ENCODE results near the gene LAMB4.

Gene LAMB4

GRCh38 chr7:108108131-108108530 lies 22.0 kb downstream of the LAMB4 start:
- DNase-seq: no peak

GRCh38 chr7:108104324-108104723 lies 25.8 kb downstream of the LAMB4 start:
- no peak for DNase-seq

DNA sequence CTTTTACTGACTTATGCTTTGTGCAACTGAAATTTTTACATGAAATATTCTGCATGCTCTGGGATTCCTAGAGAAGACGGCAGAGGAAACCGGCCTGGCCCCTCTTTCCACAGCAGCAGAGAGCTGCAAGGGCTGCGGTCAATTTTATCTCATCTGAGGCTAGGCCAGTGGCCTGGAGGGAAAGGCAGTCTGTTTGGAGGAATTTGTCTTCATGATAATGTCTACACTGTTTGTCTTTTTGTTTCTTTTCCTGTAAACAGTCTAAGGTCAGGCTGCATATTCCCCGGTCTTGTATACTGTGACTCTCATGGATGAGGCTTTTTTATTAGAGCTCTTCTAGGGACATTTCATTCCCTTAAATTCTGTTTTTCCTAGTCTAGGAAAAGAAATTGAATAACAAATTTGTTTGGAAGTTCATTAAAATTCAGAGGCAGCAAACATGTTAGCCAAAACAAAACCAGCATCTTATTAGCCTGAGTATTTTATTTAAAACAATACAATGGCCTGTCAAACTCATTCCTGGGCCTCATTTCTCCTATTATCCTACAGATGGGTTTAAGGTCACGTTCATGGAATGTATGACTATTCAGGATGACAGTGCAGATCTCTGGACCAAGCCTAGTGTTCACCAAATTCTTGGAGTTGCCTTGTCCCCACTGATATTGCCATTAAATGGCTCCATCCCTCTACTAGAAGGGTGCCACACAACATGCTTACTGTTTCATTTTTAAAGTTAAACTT lies 26.4 kb downstream of the LAMB4 start:
- no peak for DNase-seq

GRCh38 chr7:108102671-108103312 lies 27.4 kb downstream of the LAMB4 start:
- DNase-seq: no peak

DNA sequence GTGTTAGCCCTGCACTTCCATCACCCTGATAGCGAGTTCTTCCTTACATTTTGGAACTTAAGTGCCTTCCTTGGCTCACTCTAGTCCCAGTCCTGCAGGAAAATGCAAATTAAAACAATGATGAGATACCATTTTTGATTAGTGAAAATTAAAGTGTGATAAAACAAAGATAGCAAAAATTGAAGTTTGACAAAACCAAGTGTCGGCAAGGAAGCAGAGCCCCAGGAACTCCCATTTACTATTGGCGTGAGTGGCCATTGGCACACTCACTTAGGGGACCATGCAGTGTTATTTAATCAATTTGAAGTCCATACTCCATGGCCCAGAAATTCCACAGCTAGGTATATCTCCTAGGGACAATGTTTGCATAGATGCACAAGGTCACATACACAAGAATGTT lies 28.4 kb downstream of the LAMB4 start:
- no peak for DNase-seq

DNA sequence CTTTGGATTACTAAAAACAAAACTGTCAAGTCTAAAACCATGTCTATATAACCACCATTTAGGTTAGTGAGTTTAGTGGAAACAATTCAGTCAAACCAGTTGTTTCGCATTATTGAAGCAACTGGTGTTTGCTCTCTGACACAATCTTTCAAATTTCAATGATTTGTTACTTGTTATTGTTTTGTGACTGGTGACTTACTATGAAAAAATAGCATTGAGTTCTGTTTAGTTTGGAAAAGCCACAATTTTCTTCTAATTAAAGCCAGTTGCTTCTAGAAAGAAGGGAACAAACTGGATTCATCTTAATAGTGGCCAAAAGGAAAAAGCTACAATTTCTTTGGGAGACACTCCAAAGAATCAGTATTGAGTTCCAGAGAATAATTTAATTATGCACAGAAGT lies 30.4 kb downstream of the LAMB4 start:
- no peak for DNase-seq

GRCh38 chr7:108097703-108098102 lies 32.5 kb downstream of the LAMB4 start:
- DNase-seq: no peak

GRCh38 chr7:108096996-108097395 lies 33.2 kb downstream of the LAMB4 start:
- no peak for DNase-seq

DNA sequence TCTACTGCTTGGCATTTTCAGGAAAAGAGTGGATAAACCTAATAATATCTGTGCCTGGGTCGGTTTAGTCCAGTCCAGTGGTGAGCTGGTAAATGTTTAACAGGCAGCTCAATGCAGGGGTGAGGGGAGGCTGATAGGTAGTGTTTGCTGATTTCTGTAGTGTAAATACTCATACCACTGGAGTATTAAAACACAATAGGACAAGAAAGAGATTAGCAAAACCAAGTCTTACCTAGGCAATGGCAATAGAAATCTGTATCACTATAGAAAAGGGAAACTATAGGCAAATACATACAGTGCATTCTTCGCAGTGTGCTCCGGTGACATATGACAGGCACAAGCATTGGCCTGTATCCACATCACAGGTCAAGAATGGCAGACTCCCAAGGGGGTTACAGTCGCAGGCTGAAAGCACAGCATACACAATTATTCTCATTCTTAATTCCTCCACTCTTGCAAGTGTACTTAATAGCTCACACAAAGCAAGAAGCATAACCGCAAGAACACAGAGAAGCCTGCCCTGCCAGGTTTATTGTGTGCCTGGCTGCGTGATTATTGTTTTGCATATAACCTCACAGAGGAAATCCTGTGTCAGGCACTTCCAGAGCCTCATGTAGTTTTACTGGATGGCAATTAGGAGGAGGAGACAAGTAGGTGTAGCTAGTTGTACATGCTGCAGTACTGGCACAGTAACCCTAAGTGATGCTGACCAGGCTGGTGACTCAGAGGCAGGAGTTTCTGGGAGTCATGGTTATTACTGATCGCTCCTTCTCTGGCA lies 35.0 kb downstream of the LAMB4 start:
- no peak for DNase-seq

GRCh38 chr7:108094346-108094745 lies 35.8 kb downstream of the LAMB4 start:
- DNase-seq: no peak

DNA sequence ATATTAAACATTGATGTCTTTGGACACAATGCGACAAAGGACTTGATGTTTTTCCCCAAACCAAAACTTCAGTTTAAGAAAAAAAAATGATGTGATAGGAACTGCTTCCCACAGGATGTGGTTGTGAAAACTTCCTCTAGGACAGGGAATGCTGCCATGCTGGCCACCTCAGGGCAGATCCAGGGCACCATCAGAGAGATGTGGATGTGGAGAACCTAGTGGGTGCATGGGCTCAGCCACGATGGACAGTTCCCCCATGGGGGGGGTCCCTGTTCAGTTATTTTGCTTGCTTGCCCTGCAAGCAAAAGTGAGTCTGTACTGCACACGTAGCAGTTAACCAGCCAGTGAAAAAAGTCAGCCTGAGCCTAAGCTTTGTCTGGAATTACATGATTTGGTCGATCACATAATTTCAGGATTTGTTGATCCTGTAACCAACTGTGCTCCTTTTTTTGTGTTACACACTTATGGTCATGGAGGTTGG lies 36.3 kb downstream of the LAMB4 start:
- DNase-seq: no peak

- DNase-seq: no peak
Measured at GRCh38 chr7:108093341-108093740, 36.8 kb downstream of the LAMB4 start.

- no peak for DNase-seq
Measured at GRCh38 chr7:108091461-108091831, 38.7 kb downstream of the LAMB4 start.

GRCh38 chr7:108090791-108091460 lies 39.2 kb downstream of the LAMB4 start:
- no peak for DNase-seq

GRCh38 chr7:108089381-108089780 lies 40.8 kb downstream of the LAMB4 start:
- DNase-seq: no peak

DNA sequence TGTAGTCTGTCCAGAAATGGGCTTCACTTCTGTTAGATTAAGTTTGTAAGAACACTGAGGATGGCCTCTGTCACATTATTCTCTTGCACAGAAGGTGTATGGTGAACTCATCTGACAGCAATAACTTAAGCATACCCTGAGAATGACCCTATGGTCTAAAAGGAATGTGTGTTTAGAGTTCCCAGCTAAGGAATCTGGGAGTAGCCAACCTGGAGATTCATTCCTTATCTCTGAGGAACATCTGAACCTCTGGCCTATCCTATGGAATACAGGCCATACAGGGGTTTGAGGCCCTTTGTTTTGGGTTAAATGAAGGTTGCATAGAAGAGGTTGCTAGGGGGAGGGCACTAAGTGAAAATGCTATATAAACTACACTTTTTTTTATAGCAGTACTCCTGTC lies 41.4 kb downstream of the LAMB4 start:
- DNase-seq: no peak

GRCh38 chr7:108087778-108088177 lies 42.4 kb downstream of the LAMB4 start:
- DNase-seq: no peak

GRCh38 chr7:108086962-108087361 lies 43.2 kb downstream of the LAMB4 start:
- DNase-seq: no peak

GRCh38 chr7:108086546-108086945 lies 43.6 kb downstream of the LAMB4 start:
- no peak for DNase-seq

DNA sequence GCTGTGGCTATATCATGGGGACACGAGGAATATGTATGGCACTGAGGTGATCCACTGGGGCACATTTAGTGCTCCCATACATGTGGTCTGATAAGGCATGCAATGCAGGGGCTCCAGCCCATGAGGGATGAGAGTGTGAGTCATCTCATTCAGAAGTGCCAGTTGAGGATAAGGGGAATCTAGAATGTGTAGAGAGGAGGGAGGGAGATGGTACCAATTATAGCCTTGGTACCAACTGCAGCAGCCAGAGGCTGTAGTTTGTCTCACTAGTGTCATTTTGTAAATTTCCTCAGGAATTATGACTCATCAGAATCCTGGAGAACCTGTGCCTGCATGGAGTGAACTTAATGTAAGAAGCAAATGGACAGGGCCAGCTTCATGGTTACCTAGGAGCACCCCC lies 46.2 kb downstream of the LAMB4 start:
- DNase-seq: no peak

- no peak for DNase-seq
Measured at GRCh38 chr7:108079648-108080591, 50.2 kb downstream of the LAMB4 start.

GRCh38 chr7:108079276-108079647 lies 50.9 kb downstream of the LAMB4 start:
- DNase-seq: no peak
